Measurements from ENCODE around the gene KIF11. TPM values are rescaled to one million over a fixed set of nuclear protein-coding genes. Genes with fewer than 3 reads are reported as not detected.
A peak's percentile ranks its signal among the peaks of the same experiment; 100 is the strongest.

The KIF11 gene
- total RNA-seq, 1 experiment from 2014 or later: 47.8 TPM

GRCh38 chr10:92699193-92699517, 106.2 kb downstream of the KIF11 start:
- in situ Hi-C loops (cut with HindIII; ENCODE audit: low pct_unique_long_range_greater_than_20kb, low sequenced_read_pairs): no loop called here
- Histone ChIP-seq H3K27me3 (ENCODE audit: control insufficient read depth, insufficient read depth, low read length) (no peaks in the 10 kb centered on the region), H3K9me3 (ENCODE audit: control insufficient read depth, insufficient read depth, low read depth, low read length) (no peaks in the 10 kb centered on the region), H3K27ac (ENCODE audit: low read length) (peak overlapping the region; percentile 63), H3K4me3 (ENCODE audit: low read depth in 2 of 2, low read length in 2 of 2) (peak overlapping the region; percentile 34 to 65), H3K36me3 (ENCODE audit: control insufficient read depth, insufficient read depth, low read length) (no peaks in the 10 kb centered on the region; the same call in 1 of the 2 replicates), H3K4me1 (ENCODE audit: control insufficient read depth, insufficient read depth, low read length) (peaks cover 10% of the 10 kb centered on the region)
- ATAC-seq: peak; percentile 59
- BruUV-seq (replicated peaks): no TSS peak
- POLR2A ChIA-PET: interaction anchor here (0.7 kb wide), 2 partner anchors 8 to 259 kb away, joined by 9 to 13 read pairs; no protein-coding TSS in a partner anchor
- CTCF ChIA-PET: interaction anchor here (0.7 kb wide), 1 partner anchor 216 kb away, joined by 10 read pairs; no protein-coding TSS in a partner anchor
- intact Hi-C loops (cut with micrococcal nuclease; ENCODE audit: unreplicated experiment): no loop called here
- TF ChIP-seq CTCF (IDR thresholded peaks at IDR 0.05) (no peak), SIN3A (IDR thresholded peaks at IDR 0.05; ENCODE audit: borderline replicate concordance, insufficient read depth, low read depth, low read length) (no peak), POLR2AphosphoS5 (IDR thresholded peaks at IDR 0.05; ENCODE audit: low read depth, low read length) (no peak), TCF7L2 (IDR thresholded peaks at IDR 0.05; ENCODE audit: low read depth, low read length) (no peak)
- TF ChIP-seq, protein P1, sequence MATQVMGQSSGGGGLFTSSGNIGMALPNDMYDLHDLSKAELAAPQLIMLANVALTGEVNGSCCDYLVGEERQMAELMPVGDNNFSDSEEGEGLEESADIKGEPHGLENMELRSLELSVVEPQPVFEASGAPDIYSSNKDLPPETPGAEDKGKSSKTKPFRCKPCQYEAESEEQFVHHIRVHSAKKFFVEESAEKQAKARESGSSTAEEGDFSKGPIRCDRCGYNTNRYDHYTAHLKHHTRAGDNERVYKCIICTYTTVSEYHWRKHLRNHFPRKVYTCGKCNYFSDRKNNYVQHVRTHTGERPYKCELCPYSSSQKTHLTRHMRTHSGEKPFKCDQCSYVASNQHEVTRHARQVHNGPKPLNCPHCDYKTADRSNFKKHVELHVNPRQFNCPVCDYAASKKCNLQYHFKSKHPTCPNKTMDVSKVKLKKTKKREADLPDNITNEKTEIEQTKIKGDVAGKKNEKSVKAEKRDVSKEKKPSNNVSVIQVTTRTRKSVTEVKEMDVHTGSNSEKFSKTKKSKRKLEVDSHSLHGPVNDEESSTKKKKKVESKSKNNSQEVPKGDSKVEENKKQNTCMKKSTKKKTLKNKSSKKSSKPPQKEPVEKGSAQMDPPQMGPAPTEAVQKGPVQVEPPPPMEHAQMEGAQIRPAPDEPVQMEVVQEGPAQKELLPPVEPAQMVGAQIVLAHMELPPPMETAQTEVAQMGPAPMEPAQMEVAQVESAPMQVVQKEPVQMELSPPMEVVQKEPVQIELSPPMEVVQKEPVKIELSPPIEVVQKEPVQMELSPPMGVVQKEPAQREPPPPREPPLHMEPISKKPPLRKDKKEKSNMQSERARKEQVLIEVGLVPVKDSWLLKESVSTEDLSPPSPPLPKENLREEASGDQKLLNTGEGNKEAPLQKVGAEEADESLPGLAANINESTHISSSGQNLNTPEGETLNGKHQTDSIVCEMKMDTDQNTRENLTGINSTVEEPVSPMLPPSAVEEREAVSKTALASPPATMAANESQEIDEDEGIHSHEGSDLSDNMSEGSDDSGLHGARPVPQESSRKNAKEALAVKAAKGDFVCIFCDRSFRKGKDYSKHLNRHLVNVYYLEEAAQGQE (IDR thresholded peaks at IDR 0.05; ENCODE audit: insufficient read depth in 1 of 2, low read depth in 2 of 2, low read length in 1 of 2): no peak
- no peak for DNase-seq (ENCODE audit: low read depth, low spot score)

- ChIA-PET POLR2A (interaction anchor here (0.6 to 0.7 kb wide), 3 partner anchors 9 to 260 kb away, joined by 5 to 13 read pairs (median 9); no protein-coding TSS in a partner anchor), CTCF (interaction anchor here (0.7 kb wide), 1 partner anchor 215 kb away, joined by 10 read pairs; no protein-coding TSS in a partner anchor)
- H3K27me3 ChIP-seq (ENCODE audit: control insufficient read depth, insufficient read depth, low read length): no peaks in the 10 kb centered on the region
- no TSS peak for BruUV-seq (replicated peaks)
- DNase-seq (ENCODE audit: low read depth, low spot score) (no peak), ATAC-seq (peak; percentile 75)
- intact Hi-C loops (cut with micrococcal nuclease; ENCODE audit: unreplicated experiment) (no loop called here), in situ Hi-C loops (cut with HindIII; ENCODE audit: low pct_unique_long_range_greater_than_20kb, low sequenced_read_pairs) (no loop called here)
- H3K4me1 ChIP-seq (ENCODE audit: control insufficient read depth, insufficient read depth, low read length): peaks cover 10% of the 10 kb centered on the region
- peak overlapping the region; percentile 63 for H3K27ac ChIP-seq (ENCODE audit: low read length)
- no peaks in the 10 kb centered on the region; the same call in 1 of the 2 replicates for H3K36me3 ChIP-seq (ENCODE audit: control insufficient read depth, insufficient read depth, low read length)
- peak overlapping the region; percentile 34 to 65 for H3K4me3 ChIP-seq (ENCODE audit: low read depth in 2 of 2, low read length in 2 of 2)
- TF ChIP-seq TCF7L2 (IDR thresholded peaks at IDR 0.05; ENCODE audit: low read depth, low read length): peak; percentile 81
- TF ChIP-seq CTCF (IDR thresholded peaks at IDR 0.05): no peak
- TF ChIP-seq, protein P1 (IDR thresholded peaks at IDR 0.05; ENCODE audit: insufficient read depth in 1 of 2, low read depth in 2 of 2, low read length in 1 of 2): no peak
- TF ChIP-seq SIN3A (IDR thresholded peaks at IDR 0.05; ENCODE audit: borderline replicate concordance, insufficient read depth, low read depth, low read length): no peak
- no peaks in the 10 kb centered on the region for H3K9me3 ChIP-seq (ENCODE audit: control insufficient read depth, insufficient read depth, low read depth, low read length)
Observed at GRCh38 chr10:92699518-92700381, 106.8 kb downstream of the KIF11 start.
